OCI-LY1 (cell line): Measurements from ENCODE around the gene CCDC28B.

Source experiments
- H2AFZ ChIP-seq: fragments of 200-600 bp; sonication (generic), shearing (Covaris generic); 2 replicates; pipeline ENCODE4 v1.6.0; 2014; ENCODE audit warnings: antibody characterized with exemption, mild to moderate bottlenecking, low read length
- H3F3A ChIP-seq: fragments of 200-600 bp; sonication (generic), shearing (Covaris generic); 2 replicates; pipeline ENCODE4 v1.6.0; 2014; ENCODE audit warnings: mild to moderate bottlenecking, antibody characterized with exemption, low read length, moderate library complexity; ENCODE audit not compliant: insufficient read depth
- H3K27ac ChIP-seq: fragments of 200-600 bp; sonication (generic); 2 replicates; pipeline ENCODE4 v1.5.1; 2014; ENCODE audit warnings: low read length, mixed run types, mild to moderate bottlenecking, low read depth; ENCODE audit not compliant: poor library complexity, severe bottlenecking
- H3K27me3 ChIP-seq: fragments of 200-600 bp; sonication (generic); 2 replicates; pipeline ENCODE4 v1.6.0; 2014; ENCODE audit warnings: antibody characterized with exemption, mild to moderate bottlenecking, low read length, moderate library complexity; ENCODE audit not compliant: insufficient read depth
- H3K36me3 ChIP-seq: fragments of 200-600 bp; sonication (generic); 2 replicates; pipeline ENCODE4 v1.6.1; 2014; ENCODE audit warnings: mild to moderate bottlenecking, antibody characterized with exemption, low read length, moderate library complexity, mixed read lengths; ENCODE audit not compliant: insufficient read depth
- H3K4me1 ChIP-seq: fragments of 200-600 bp; sonication (generic); 2 replicates; pipeline ENCODE4 v1.5.1; 2014; ENCODE audit warnings: mild to moderate bottlenecking, low read length, moderate library complexity; ENCODE audit not compliant: insufficient read depth, severe bottlenecking
- H3K4me2 ChIP-seq: fragments of 200-600 bp; sonication (generic), shearing (Covaris generic); 2 replicates; pipeline ENCODE4 v1.6.1; 2014; ENCODE audit warnings: low read length
- H3K4me3 ChIP-seq: fragments of 200-600 bp; sonication (generic); 2 replicates; pipeline ENCODE4 v1.5.1; 2014; ENCODE audit warnings: low read length, low read depth, mild to moderate bottlenecking, mixed read lengths; ENCODE audit not compliant: poor library complexity, severe bottlenecking
- H3K79me2 ChIP-seq: fragments of 200-600 bp; shearing (Covaris generic); 2 replicates; pipeline ENCODE4 v1.6.1; 2016; ENCODE audit warnings: mixed run types, low read length, mixed read lengths; ENCODE audit not compliant: insufficient read depth
- H3K9ac ChIP-seq: fragments of 200-600 bp; sonication (generic), shearing (Covaris generic); 2 replicates; pipeline ENCODE4 v1.6.1; 2014; ENCODE audit warnings: mild to moderate bottlenecking, low read length, mixed read lengths
- H3K9me2 ChIP-seq: fragments of 200-600 bp; sonication (generic), shearing (Covaris generic); 2 replicates; pipeline ENCODE4 v1.6.1; 2014; ENCODE audit warnings: low read depth, mild to moderate bottlenecking, low read length, mixed read lengths
- H3K9me3 ChIP-seq: fragments of 200-600 bp; shearing (Covaris generic); 2 replicates; pipeline ENCODE4 v1.6.1; 2014; ENCODE audit warnings: low read length, mixed read lengths
- H4K20me1 ChIP-seq: fragments of 200-600 bp; sonication (generic), shearing (Covaris generic); 2 replicates; pipeline ENCODE4 v1.6.0; 2016; ENCODE audit warnings: mild to moderate bottlenecking, low read length; ENCODE audit not compliant: insufficient read depth
- EZH2 ChIP-seq: fragments of 200-600 bp; sonication (generic), shearing (Covaris generic); IDR thresholded peaks from 2 replicates; pipeline ENCODE4 v1.8.0; 2017; ENCODE audit warnings: borderline replicate concordance, mixed run types, mild to moderate bottlenecking, antibody characterized with exemption, low read length, moderate library complexity, mixed read lengths
- TF ChIP-seq, protein P1 (sequence below): fragments of 200-600 bp; sonication (generic), shearing (Covaris generic); IDR thresholded peaks from 2 replicates; pipeline ENCODE4 v1.5.1; 2017; ENCODE audit warnings: mild to moderate bottlenecking, antibody characterized with exemption, low read length, moderate library complexity, mixed read lengths

The CCDC28B gene

DNA sequence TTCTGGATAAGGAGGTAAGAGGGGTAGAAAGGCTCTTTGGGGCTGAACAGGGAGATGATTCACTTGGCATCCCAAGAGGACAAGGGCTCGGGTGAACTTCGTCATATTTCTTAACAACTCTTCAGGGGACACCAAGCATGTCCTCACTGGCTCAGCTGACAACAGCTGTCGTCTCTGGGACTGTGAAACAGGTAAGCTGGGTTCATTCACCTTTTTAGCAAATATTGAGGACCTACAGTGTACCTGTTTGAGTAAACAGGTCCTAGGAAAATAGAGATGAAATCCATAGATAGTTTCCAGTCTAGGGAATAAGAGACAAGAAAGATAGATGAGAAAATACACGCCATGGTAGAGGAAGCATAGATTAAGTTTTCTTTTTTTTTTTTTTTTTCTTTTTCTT lies 23.9 kb downstream of the CCDC28B start:
- no peaks in the 10 kb centered on the region for H3K9me3 ChIP-seq

DNA sequence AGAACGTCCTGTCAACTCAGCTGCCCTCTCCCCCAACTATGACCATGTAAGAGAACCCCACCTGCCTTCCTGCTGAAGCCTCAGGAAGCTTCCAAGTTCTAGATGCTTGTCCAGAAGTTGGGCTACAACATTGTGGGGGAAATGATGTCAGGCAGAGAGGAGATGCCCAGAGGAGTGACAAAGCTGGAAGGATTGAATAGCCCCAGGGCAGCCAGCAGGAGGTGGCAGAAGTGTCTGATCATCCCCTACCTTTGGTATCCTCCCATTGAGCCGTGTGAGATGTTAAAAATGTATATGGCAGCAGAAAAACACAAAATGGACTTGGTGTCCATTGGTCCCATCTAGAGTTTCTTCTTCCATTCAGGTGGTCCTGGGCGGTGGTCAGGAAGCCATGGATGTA lies 28.4 kb downstream of the CCDC28B start:
- no peaks in the 10 kb centered on the region for H3F3A ChIP-seq
- no peaks in the 10 kb centered on the region for H4K20me1 ChIP-seq
- H3K27me3 ChIP-seq = no peaks in the 10 kb centered on the region
- peaks cover 8% of the 10 kb centered on the region for H3K4me1 ChIP-seq
- no peak for TF ChIP-seq EZH2
- TF ChIP-seq, protein P1, sequence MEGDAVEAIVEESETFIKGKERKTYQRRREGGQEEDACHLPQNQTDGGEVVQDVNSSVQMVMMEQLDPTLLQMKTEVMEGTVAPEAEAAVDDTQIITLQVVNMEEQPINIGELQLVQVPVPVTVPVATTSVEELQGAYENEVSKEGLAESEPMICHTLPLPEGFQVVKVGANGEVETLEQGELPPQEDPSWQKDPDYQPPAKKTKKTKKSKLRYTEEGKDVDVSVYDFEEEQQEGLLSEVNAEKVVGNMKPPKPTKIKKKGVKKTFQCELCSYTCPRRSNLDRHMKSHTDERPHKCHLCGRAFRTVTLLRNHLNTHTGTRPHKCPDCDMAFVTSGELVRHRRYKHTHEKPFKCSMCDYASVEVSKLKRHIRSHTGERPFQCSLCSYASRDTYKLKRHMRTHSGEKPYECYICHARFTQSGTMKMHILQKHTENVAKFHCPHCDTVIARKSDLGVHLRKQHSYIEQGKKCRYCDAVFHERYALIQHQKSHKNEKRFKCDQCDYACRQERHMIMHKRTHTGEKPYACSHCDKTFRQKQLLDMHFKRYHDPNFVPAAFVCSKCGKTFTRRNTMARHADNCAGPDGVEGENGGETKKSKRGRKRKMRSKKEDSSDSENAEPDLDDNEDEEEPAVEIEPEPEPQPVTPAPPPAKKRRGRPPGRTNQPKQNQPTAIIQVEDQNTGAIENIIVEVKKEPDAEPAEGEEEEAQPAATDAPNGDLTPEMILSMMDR = no peak
- H3K36me3 ChIP-seq = peaks cover 72% of the 10 kb centered on the region
- H3K79me2 ChIP-seq = peaks cover 2% of the 10 kb centered on the region
- no peaks in the 10 kb centered on the region for H3K9me3 ChIP-seq
- H2AFZ ChIP-seq = no peak overlapping the region
- H3K9ac ChIP-seq = no peak overlapping the region
- no peak overlapping the region for H3K27ac ChIP-seq
- H3K4me3 ChIP-seq = no peak overlapping the region
- H3K4me2 ChIP-seq = no peak overlapping the region
- no peaks in the 10 kb centered on the region for H3K9me2 ChIP-seq

More for the DNA sequence above, 23.9 kb downstream of the CCDC28B start:
- no peak overlapping the region for H3K9ac ChIP-seq
- no peaks in the 10 kb centered on the region for H3F3A ChIP-seq
- TF ChIP-seq, protein P1 = no peak
- no peak for TF ChIP-seq EZH2
- H3K27me3 ChIP-seq = no peaks in the 10 kb centered on the region
- H3K4me1 ChIP-seq = peaks cover 31% of the 10 kb centered on the region
- H3K79me2 ChIP-seq = peaks cover 15% of the 10 kb centered on the region
- no peaks in the 10 kb centered on the region for H3K9me2 ChIP-seq
- no peak overlapping the region for H3K4me2 ChIP-seq
- no peak overlapping the region for H2AFZ ChIP-seq
- no peaks in the 10 kb centered on the region for H4K20me1 ChIP-seq
- no peak overlapping the region for H3K4me3 ChIP-seq
- peaks cover 49% of the 10 kb centered on the region for H3K36me3 ChIP-seq
- H3K27ac ChIP-seq = no peak overlapping the region

DNA sequence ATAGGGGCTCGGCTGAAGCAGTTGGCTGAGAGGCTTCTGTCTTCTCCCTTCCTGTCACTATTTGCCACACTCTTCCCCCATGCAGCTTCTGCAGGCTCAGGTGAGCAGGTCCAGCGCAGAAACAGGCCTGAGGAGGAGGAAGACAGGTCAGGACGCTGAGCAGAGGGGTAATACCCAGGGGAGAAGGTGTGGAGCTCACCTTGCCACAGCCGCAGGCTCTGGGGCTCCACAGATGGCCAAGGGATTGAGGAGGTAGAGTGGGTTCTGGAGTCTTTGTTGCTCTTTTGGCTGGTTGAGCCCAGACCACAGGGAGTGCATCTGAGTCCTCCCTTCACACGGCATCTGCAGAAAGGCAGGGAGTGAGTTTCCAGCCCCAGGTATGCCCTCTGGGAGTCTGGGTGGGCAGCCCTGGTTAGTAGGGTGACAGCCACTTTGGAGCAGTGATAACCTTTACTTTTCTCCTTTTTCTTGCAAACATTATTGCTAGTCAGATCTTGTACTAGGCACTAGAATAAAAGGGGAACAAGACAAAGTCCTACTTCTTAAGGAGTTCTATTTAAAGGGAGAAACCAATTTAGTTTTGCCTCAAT lies 31.5 kb downstream of the CCDC28B start:
- peaks cover 3% of the 10 kb centered on the region; the same call in 1 of the 2 replicates for H3F3A ChIP-seq
- H2AFZ ChIP-seq = no peak overlapping the region
- H3K79me2 ChIP-seq = no peaks in the 10 kb centered on the region
- H3K9me3 ChIP-seq = no peaks in the 10 kb centered on the region
- H3K27me3 ChIP-seq = no peaks in the 10 kb centered on the region
- peaks cover 15% of the 10 kb centered on the region for H3K4me1 ChIP-seq
- TF ChIP-seq EZH2 = no peak
- TF ChIP-seq, protein P1 = no peak
- H3K4me3 ChIP-seq = no peak overlapping the region
- no peaks in the 10 kb centered on the region for H3K9me2 ChIP-seq
- peaks cover 54% of the 10 kb centered on the region for H3K36me3 ChIP-seq
- H3K27ac ChIP-seq = peak overlapping the region; percentile 66
- H3K4me2 ChIP-seq = no peak overlapping the region
- H3K9ac ChIP-seq = no peak overlapping the region; the same call in 1 of the 2 replicates
- no peaks in the 10 kb centered on the region for H4K20me1 ChIP-seq
